GM19023 (cell line): ENCODE data around the gene WDCP.

Experiments used
- ATAC-seq: cut with Tn5 transposase; IDR thresholded peaks from one replicate; pipeline ENCODE4 v1.9.1; 2021; ENCODE audit warnings: mild to moderate bottlenecking, moderate library complexity; ENCODE audit not compliant: unreplicated experiment

Gene WDCP

GRCh38 chr2:24007693-24008092, 39.5 kb downstream of the WDCP start:
- ATAC-seq = no peak

GRCh38 chr2:23994567-23994966, 52.6 kb downstream of the WDCP start:
- no peak for ATAC-seq

DNA sequence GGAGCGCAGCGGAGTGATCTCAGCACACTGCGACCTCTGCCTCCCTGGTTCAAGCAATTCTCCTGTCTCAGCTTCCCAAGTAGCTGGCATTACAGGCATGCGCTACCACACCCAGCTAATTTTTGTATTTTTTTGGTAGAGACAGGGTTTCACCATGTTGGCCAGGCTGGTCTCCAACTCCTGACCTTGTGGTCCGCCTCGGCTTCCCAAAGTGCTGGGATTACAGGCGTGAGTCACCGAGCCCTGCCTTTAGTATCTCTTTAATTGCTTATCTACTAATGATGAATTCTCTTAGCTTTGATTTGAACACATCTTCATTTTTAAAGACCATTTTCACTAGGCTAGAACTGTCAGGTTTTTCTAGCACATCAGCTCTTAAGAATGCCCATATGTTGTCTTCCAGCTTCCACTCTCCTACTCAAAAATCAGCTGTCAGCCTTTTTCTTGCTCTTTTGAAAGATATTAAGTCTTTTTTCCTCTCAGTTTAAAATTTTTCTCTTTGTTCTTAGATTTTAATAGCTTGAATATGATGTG, 53.4 kb downstream of the WDCP start:
- ATAC-seq = no peak

DNA sequence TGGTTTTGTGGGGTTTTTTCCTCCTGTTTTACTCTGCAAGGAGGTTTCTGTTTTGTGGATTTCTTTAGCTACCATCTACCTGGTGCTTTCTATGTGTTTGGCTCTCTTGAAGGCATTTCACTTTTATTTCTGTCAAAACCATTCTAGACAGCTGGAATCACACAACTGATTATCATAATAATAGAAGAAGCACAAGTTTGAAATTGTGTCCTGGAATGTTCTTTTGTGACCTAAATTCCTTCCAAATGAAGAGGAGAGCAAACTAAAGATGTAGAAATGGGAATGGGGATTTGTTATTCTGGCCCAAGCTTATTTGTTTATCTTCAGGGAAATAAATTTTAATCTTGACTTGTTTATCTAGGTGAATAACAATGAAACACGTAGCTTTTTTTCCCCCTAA, 54.3 kb downstream of the WDCP start:
- no peak for ATAC-seq

DNA sequence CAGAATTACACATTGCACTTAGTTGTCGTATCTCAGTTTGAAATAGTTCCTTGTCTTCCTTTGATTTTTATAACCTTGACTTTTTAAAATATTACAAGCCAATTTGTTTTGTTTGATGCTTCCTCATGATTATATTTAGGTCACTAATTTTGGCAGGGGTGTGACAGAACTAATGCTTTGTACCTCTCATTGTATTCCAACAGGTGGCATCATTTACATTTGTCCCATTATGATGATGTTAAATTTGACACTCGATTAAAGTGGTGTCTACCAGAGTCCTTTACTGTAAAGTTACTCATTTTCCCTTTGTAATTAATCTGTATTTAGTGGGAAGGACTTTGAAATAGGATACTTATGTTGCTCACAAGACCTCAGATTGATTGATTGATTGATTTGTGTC, 58.8 kb downstream of the WDCP start:
- no peak for ATAC-seq
